ENCODE measurements around the gene ZDHHC12. TPM values are rescaled to one million over a fixed set of nuclear protein-coding genes. Genes with fewer than 3 reads are reported as not detected.
A peak's percentile ranks its signal among the peaks of the same experiment; 100 is the strongest.

The ZDHHC12 gene
- total RNA-seq, 2 donors from 2014 or later = 37.0 to 70.3 TPM

GRCh38 chr9:128724744-128725211 is 851 bp upstream of the ZDHHC12 start:
- no peak for DNase-seq (ENCODE audit: low spot score)

GRCh38 chr9:128723352-128723865 is 518 bp downstream of the ZDHHC12 start:
- DNase-seq (ENCODE audit: low spot score) (no peak), ATAC-seq (ENCODE audit: insufficient number of reproducible peaks, low FRiP score, low read depth) (no peak)
- H3K27ac ChIP-seq = peak overlapping the region; percentile 70 to 79
- no peaks in the 10 kb centered on the region for H3K27me3 ChIP-seq (replicated peaks; ENCODE audit: insufficient read depth)
- no peaks in the 10 kb centered on the region for H3K36me3 ChIP-seq
- H3K9me3 ChIP-seq = no peaks in the 10 kb centered on the region
- no peak for TF ChIP-seq CTCF (IDR thresholded peaks at IDR 0.05)
- H3K4me1 ChIP-seq (ENCODE audit: control insufficient read depth in 1 of 2, low read depth in 2 of 2) = peaks cover 0 to 18% of the 10 kb centered on the region in 2 donors
- H3K4me3 ChIP-seq = peak overlapping the region; percentile 76

More at GRCh38 chr9:128724744-128725211, 851 bp upstream of the ZDHHC12 start:
- H3K27ac ChIP-seq = peak overlapping the region; percentile 70 to 79
- ATAC-seq (ENCODE audit: insufficient number of reproducible peaks, low FRiP score, low read depth) = no peak
- H3K9me3 ChIP-seq = no peaks in the 10 kb centered on the region
- TF ChIP-seq CTCF (IDR thresholded peaks at IDR 0.05) = no peak
- peak overlapping the region; percentile 76 for H3K4me3 ChIP-seq
- no peaks in the 10 kb centered on the region for H3K36me3 ChIP-seq
- peaks cover 0 to 18% of the 10 kb centered on the region in 2 donors for H3K4me1 ChIP-seq (ENCODE audit: control insufficient read depth in 1 of 2, low read depth in 2 of 2)
- H3K27me3 ChIP-seq (replicated peaks; ENCODE audit: insufficient read depth) = no peaks in the 10 kb centered on the region

- Histone ChIP-seq H3K27ac (peak overlapping the region; percentile 70 to 79), H3K4me1 (ENCODE audit: control insufficient read depth in 1 of 2, low read depth in 2 of 2) (peaks cover 0 to 18% of the 10 kb centered on the region in 2 donors), H3K36me3 (no peaks in the 10 kb centered on the region), H3K9me3 (no peaks in the 10 kb centered on the region), H3K27me3 (replicated peaks; ENCODE audit: insufficient read depth) (no peaks in the 10 kb centered on the region), H3K4me3 (peak overlapping the region; percentile 76)
- no peak for TF ChIP-seq CTCF (IDR thresholded peaks at IDR 0.05)
- ATAC-seq (ENCODE audit: insufficient number of reproducible peaks, low FRiP score, low read depth) (no peak), DNase-seq (ENCODE audit: low spot score) (no peak)
Observed at GRCh38 chr9:128722380-128723351, 1.3 kb downstream of the ZDHHC12 start.

- no peaks in the 10 kb centered on the region for H3K27me3 ChIP-seq (replicated peaks; ENCODE audit: insufficient read depth)
- no peaks in the 10 kb centered on the region for H3K9me3 ChIP-seq
- no peak for DNase-seq (ENCODE audit: low spot score)
- no peaks in the 10 kb centered on the region for H3K36me3 ChIP-seq
- TF ChIP-seq CTCF (IDR thresholded peaks at IDR 0.05) = no peak
- ATAC-seq (ENCODE audit: insufficient number of reproducible peaks, low FRiP score, low read depth) = no peak
- H3K27ac ChIP-seq = no peak overlapping the region
- H3K4me3 ChIP-seq = no peak overlapping the region
- peaks cover 0 to 18% of the 10 kb centered on the region in 2 donors for H3K4me1 ChIP-seq (ENCODE audit: control insufficient read depth in 1 of 2, low read depth in 2 of 2)
Observed at GRCh38 chr9:128721487-128722010, 2.4 kb downstream of the ZDHHC12 start.

Data from thoracic aorta (tissue), 2 donors.